Measurements from ENCODE around the gene FAM240B.

- TF ChIP-seq CTCF (IDR thresholded peaks at IDR 0.05): no peak
- TF ChIP-seq POLR2A (IDR thresholded peaks at IDR 0.05): no peak
These were observed 36.8 kb upstream of the FAM240B start for GRCh38 chr9:38756702-38757101.
